Uterus (tissue), 4 donors: ENCODE results near the gene GAA. TPM values are rescaled to one million over a fixed set of nuclear protein-coding genes. Genes with fewer than 3 reads are reported as not detected.

ENCODE experiments used
- DNase-seq, 2 donors: peaks; one replicate each; pipeline ENCODE4 v3.0.0-alpha.2; 2019 to 2020
- H3K27ac ChIP-seq, 2 donors: fragments of 200-600 bp; sonication (generic); 1 replicate in 1 of 2; 2 replicates in 1 of 2; pipeline ENCODE4 v1.5.1; 2016 to 2018
- H3K27me3 ChIP-seq, 2 donors: fragments of 200-600 bp; sonication (generic); one replicate each; pipeline ENCODE4 v1.5.1; 2018 to 2019; ENCODE audit warnings: control low read depth in 1 of 2
- H3K36me3 ChIP-seq, 2 donors: fragments of 200-600 bp; sonication (generic); one replicate each; pipeline ENCODE4 v1.5.1; 2019; ENCODE audit warnings: control low read depth in 1 of 2
- H3K4me1 ChIP-seq, 2 donors: fragments of 200-600 bp; sonication (generic); one replicate each; pipeline ENCODE4 v1.5.1; 2018 to 2019; ENCODE audit warnings: control low read depth in 1 of 2
- H3K4me3 ChIP-seq, 2 donors: fragments of 200-600 bp; sonication (generic); 1 replicate in 1 of 2; 2 replicates in 1 of 2; pipeline ENCODE4 v1.5.1; 2018 to 2019; ENCODE audit warnings: mild to moderate bottlenecking in 1 of 2
- H3K9me3 ChIP-seq, 2 donors: fragments of 200-600 bp; sonication (generic); one replicate each; pipeline ENCODE4 v1.5.1; 2019; ENCODE audit warnings: control low read depth in 1 of 2
- CTCF ChIP-seq, 4 experiments: fragments of 200-600 bp in 2 of 4; fragments of 450-650 bp in 2 of 4; sonication (generic) in 2 of 4; IDR thresholded peaks; one replicate each; pipeline ENCODE4 v1.5.1; 2016 to 2019; ENCODE audit warnings: antibody characterized with exemption in 4 of 4, mild to moderate bottlenecking in 2 of 4, moderate library complexity in 1 of 4
- POLR2A ChIP-seq, 2 donors: fragments of 450-650 bp; IDR thresholded peaks; one replicate each; pipeline ENCODE4 v1.6.1; 2016; ENCODE audit warnings: antibody characterized with exemption in 2 of 2, mild to moderate bottlenecking in 1 of 2, moderate library complexity in 1 of 2
- intact Hi-C: fragments of 100-400 bp; cut with DNase I; formaldehyde crosslinking; loops from one replicate; pipeline ENCODE4 v1.15.1; 2023; ENCODE audit warnings: low total_unique reads
- microRNA counts, 2 donors: library from miRNA; unstranded; fragments of <30 nt; microRNA quantifications; one replicate each; lab custom pipeline; 2016 to 2017
- microRNA-seq: library from miRNA; unstranded; fragments of <30 nt; microRNA quantifications from one replicate; pipeline ENCODE4, GENCODE V29; 2016; ENCODE audit warnings: borderline microRNAs expressed, borderline replicate concordance
- small RNA-seq: library from RNA; depleted of rRNA; stranded (forward); fragments of <200 nt; gene quantifications from one replicate; pipeline ENCODE3, GENCODE V24; 2016
- total RNA-seq, 4 donors: library from RNA; depleted of rRNA in 3 of 4; stranded (reverse); fragments of >200 nt in 3 of 4; gene quantifications; one replicate each; pipeline versions ENCODE4 v1.1.0 to v1.2.4, GENCODE V29; 2014 to 2023
- donor health status: DM: yes; HTN: yes; CAD: no.

The GAA gene
- total RNA-seq, 4 donors from 2014 or later, result 23.1 to 48.3 (median 35.6) TPM

DNA sequence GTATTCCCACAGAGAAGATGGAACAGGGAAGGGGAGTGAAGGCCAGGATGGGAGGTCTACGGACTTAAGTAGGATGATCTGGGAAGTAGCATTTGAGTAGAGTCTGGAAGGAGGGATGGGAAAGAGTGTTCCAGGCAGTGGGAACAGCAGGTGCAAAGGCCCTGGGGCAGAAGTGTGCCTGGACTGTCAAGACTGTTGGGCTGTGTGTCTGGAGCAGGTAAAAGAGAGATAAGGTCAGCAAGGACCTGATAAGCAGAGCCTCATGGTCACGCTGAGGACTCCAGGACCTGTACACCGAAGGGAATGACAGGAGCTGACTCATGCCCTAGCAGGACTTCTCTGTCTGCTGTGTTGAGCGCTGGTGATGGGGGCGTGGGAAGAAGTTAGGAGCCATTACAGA, 67.7 kb downstream of the GAA start:
- Histone ChIP-seq H3K9me3 (no peaks in the 10 kb centered on the region), H3K27ac (no peak overlapping the region), H3K4me1 (no peaks in the 10 kb centered on the region), H3K4me3 (no peak overlapping the region), H3K27me3 (no peaks in the 10 kb centered on the region), H3K36me3 (no peaks in the 10 kb centered on the region)
- no peak for DNase-seq
- intact Hi-C loops, result no loop called here
- TF ChIP-seq POLR2A (IDR thresholded peaks at IDR 0.05) (no peak), CTCF (IDR thresholded peaks at IDR 0.05) (no peak)

MicroRNAs within 50 kb of the gene (microRNA counts, 767-probe panel; counts per million panel counts)
- 0 counts per million in 2 donors for microRNA hsa-miR-1268b (lab: Ali Mortazavi, UCI)

Small RNA genes within 50 kb of the gene (microRNA-seq; reads per million reads assigned to microRNA genes)
- gene MIR1268B, result not detected

Small RNA genes within 50 kb of the gene (small RNA-seq; reads per million reads assigned to genes)
- gene AC087741.2 (not detected), gene MIR1268B (not detected)

Other genes starting within 250 kb of the GAA start
- gene TBC1D16, start 65.7 kb upstream of the GAA start, total RNA-seq, result 10 to 100 TPM in 2 of 4 donors, 1 to 10 TPM in 2; 3.8 to 58.2 (median 18.3) TPM
- gene CCDC40, start 64.9 kb upstream of the GAA start, total RNA-seq, result 10 to 100 TPM in 1 of 4 donors, 1 to 10 TPM in 2, under 1 TPM in 1; 0.88 to 16.6 (median 4.8) TPM
- 100 to 1,000 TPM in 1 of 4 donors, 10 to 100 TPM in 3; 29.7 to 500 (median 79.1) TPM for gene EIF4A3, start 45.5 kb downstream of the GAA start, total RNA-seq
- 1 to 10 TPM in 1 of 4 donors, under 1 TPM in 1, not detected in 2; 0.43 to 1.4 TPM for gene CARD14, start 68.4 kb downstream of the GAA start, total RNA-seq
- 10 to 100 TPM; 14.4 to 39.7 (median 38.4) TPM for gene SGSH, start 118.8 kb downstream of the GAA start, total RNA-seq
- 10 to 100 TPM in 3 of 4 donors, 1 to 10 TPM in 1; 10.0 to 38.7 (median 16.0) TPM for gene SLC26A11, start 118.8 kb downstream of the GAA start, total RNA-seq
- gene RNF213, start 159.3 kb downstream of the GAA start, total RNA-seq, result 100 to 1,000 TPM in 3 of 4 donors, 10 to 100 TPM in 1; 90.5 to 186 (median 142) TPM